ENCODE data around the gene FGD2. TPM values are rescaled to one million over a fixed set of nuclear protein-coding genes. Genes with fewer than 3 reads are reported as not detected.

The FGD2 gene
- total and polyA plus RNA-seq, 2 of the 4 experiments (the other 2 are of a cell fraction) = 0.07 TPM; not detected in 1

GRCh38 chr6:36980876-36981619 lies 24.4 kb upstream of the FGD2 start:
- no TSS peak for BruUV-seq (replicated peaks)
- Histone ChIP-seq H2BK15ac (ENCODE audit: low read depth, low read length) (no peak overlapping the region), H3K56ac (ENCODE audit: extremely low read depth, insufficient read depth, low read length) (no peak overlapping the region), H3K4me3 (ENCODE audit: insufficient read depth, low read depth, low read length) (no peak overlapping the region), H3K23ac (ENCODE audit: low read depth, low read length) (no peak overlapping the region), H2BK20ac (ENCODE audit: low read depth, low read length) (no peak overlapping the region), H3K9ac (ENCODE audit: low read depth, low read length) (no peak overlapping the region), H4K20me1 (ENCODE audit: insufficient read depth, low read length) (peaks cover 90% of the 10 kb centered on the region), H4K8ac (ENCODE audit: low read depth in 2 of 2, low read length in 2 of 2) (no peak overlapping the region), H3K14ac (replicated peaks; ENCODE audit: low read depth, low read length) (no peak overlapping the region), H2BK120ac (ENCODE audit: low read depth, low read length) (no peak overlapping the region), H2AFZ (replicated peaks; ENCODE audit: low read length, poor library complexity) (no peak overlapping the region), H4K91ac (ENCODE audit: insufficient read depth, low read depth, low read length) (no peak overlapping the region), H3K27ac (ENCODE audit: insufficient read depth, low read length) (no peak overlapping the region), H3K4me1 (ENCODE audit: control insufficient read depth, insufficient read depth, low read length) (peaks cover 13% of the 10 kb centered on the region), H4K5ac (ENCODE audit: low read depth, low read length) (no peak overlapping the region), H3K18ac (ENCODE audit: low read depth, low read length) (no peak overlapping the region), H3K79me1 (ENCODE audit: low read depth in 1 of 2, low read length in 2 of 2) (peaks cover 28 to 84% of the 10 kb centered on the region in 2 experiments), H3K4ac (ENCODE audit: low read depth, low read length) (no peak overlapping the region), H3K9me1 (ENCODE audit: insufficient read depth, low read length) (peaks cover 22% of the 10 kb centered on the region), H2AK9ac (replicated peaks; ENCODE audit: low read depth, low read length, poor library complexity) (no peak overlapping the region), H2AK5ac (ENCODE audit: low read depth, low read length) (no peak overlapping the region), H3K9me3 (ENCODE audit: control insufficient read depth, insufficient read depth, low read length) (no peaks in the 10 kb centered on the region), H2BK5ac (ENCODE audit: low read depth, low read length, poor library complexity, severe bottlenecking) (no peak overlapping the region), H3K27me3 (ENCODE audit: control insufficient read depth, insufficient read depth, low read length) (no peaks in the 10 kb centered on the region), H3K36me3 (ENCODE audit: control insufficient read depth, insufficient read depth, low read length) (peaks cover 42% of the 10 kb centered on the region), H3K4me2 (ENCODE audit: low read depth, low read length) (no peak overlapping the region)
- WGBS, 2 experiments (ENCODE audit: extremely low coverage in 2 of 2, insufficient read length in 1 of 2) = 92% methylated on average over 4 of the region's 14 CpGs; no CpG with 5 or more reads in 1 of the 2 experiments
- in situ Hi-C loops (cut with MboI; ENCODE audit: low sequenced_read_pairs) (loop anchor here (10.0 kb wide), 1 partner anchor 96 kb away; the partner anchor contains the start of gene C6orf89), intact Hi-C loops (cut with micrococcal nuclease) (no loop called here), dilution Hi-C loops (cut with HindIII; ENCODE audit: low sequenced_read_pairs, unreplicated experiment) (no loop called here)
- CTCF ChIA-PET = no interaction called here
- DNase-seq (no peak), ATAC-seq (ENCODE audit: low read depth) (no peak)
- TF ChIP-seq RFX5 (IDR thresholded peaks at IDR 0.05; ENCODE audit: low read depth, low read length) (no peak), CTCF (conservative IDR thresholded peaks at IDR 0.05; ENCODE audit: low read depth, low read length) (peak; percentile 11; the same call in 1 of the 2 replicates)
- POLR2A ChIA-PET (ENCODE audit: unreplicated experiment) = no interaction called here
